Measurements from ENCODE around the gene ZNF69. TPM values are rescaled to one million over a fixed set of nuclear protein-coding genes. Genes with fewer than 3 reads are reported as not detected.
"Not testable (repeated sequence)": the region's sequence is repeated elsewhere in the genome, so short reads cannot be mapped to it uniquely, and the experiment has no call there.

The ZNF69 gene
- total RNA-seq, 6 experiments from 2014 or later, result 6.1 to 10.0 (median 9.2) TPM

DNA sequence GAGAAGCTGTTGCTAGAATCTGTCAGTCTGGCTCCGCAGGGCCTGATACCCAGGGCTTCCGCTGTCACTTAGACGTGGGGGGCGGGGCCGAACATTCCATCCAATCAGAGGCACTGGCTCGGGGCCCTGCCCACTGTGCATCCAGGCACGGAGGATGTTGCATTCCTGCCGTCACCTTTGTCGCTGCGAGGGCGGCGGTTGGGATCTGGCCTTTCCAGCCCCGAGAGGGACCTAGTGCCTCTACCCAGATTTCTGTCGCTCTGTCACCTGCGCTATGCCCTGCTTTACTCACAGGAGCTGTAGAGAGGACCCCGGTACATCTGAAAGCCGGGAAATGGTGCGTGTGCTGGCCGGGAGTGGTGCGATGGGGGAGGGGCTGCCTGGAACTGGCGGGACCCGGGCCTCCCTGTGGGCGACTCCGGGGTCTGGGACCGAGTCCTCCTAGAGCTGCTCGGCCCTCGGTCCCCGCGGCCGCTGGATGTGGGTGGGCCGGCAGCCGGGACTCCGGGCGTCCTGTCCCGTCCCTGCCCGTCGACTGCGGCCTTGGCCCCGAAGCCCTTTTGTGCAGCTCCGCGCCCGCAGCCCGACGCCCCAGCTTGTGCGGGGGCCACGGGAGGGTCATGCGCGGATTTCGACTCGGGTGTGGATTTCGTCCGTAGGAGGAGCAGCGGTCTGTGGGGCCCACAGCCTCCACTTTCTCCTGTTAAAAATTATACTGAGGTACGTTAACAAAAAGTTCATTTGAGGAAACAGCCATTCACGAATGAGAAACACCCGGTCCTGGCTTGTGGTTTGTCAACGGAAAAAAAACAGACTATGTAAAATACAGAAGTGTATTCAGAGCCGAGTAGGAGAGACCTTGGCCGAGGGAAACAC is 38.8 kb upstream of the ZNF69 start, which contains the start of gene ZNF439:
ZNF439 (plus strand) TSS at position 133 of the 876 bp plus-strand sequence; CDS start at position 275, 142 bp downstream.
- H3K4me3 ChIP-seq, result peak within 1 kb of the TSS; percentile 36 to 56 (median 55)
- peak within 1 kb of the TSS; percentile 8 to 62 (median 14) for H3K27ac ChIP-seq
- intact Hi-C loops (cut with DNase I), result no loop called here
- TF ChIP-seq, protein P1, sequence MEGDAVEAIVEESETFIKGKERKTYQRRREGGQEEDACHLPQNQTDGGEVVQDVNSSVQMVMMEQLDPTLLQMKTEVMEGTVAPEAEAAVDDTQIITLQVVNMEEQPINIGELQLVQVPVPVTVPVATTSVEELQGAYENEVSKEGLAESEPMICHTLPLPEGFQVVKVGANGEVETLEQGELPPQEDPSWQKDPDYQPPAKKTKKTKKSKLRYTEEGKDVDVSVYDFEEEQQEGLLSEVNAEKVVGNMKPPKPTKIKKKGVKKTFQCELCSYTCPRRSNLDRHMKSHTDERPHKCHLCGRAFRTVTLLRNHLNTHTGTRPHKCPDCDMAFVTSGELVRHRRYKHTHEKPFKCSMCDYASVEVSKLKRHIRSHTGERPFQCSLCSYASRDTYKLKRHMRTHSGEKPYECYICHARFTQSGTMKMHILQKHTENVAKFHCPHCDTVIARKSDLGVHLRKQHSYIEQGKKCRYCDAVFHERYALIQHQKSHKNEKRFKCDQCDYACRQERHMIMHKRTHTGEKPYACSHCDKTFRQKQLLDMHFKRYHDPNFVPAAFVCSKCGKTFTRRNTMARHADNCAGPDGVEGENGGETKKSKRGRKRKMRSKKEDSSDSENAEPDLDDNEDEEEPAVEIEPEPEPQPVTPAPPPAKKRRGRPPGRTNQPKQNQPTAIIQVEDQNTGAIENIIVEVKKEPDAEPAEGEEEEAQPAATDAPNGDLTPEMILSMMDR (IDR thresholded peaks at IDR 0.05), result no peak
- TF ChIP-seq POLR2A (IDR thresholded peaks at IDR 0.05), result no peak
- ATAC-seq (peak; percentile 92 to 99 (median 97)), DNase-seq (peak; percentile 82 to 87 (median 84))
- WGBS (ENCODE audit: insufficient coverage, low coverage, low lambda C conversion rate, missing lambda C conversion rate), result 2% methylated on average over 7 of the region's 59 CpGs
- no peaks in the 10 kb centered on the region for H3K9me3 ChIP-seq
- no peaks in the 10 kb centered on the region for H3K4me1 ChIP-seq
- no peaks in the 10 kb centered on the region for H3K36me3 ChIP-seq
- H3K27me3 ChIP-seq, result no peaks in the 10 kb centered on the region

DNA sequence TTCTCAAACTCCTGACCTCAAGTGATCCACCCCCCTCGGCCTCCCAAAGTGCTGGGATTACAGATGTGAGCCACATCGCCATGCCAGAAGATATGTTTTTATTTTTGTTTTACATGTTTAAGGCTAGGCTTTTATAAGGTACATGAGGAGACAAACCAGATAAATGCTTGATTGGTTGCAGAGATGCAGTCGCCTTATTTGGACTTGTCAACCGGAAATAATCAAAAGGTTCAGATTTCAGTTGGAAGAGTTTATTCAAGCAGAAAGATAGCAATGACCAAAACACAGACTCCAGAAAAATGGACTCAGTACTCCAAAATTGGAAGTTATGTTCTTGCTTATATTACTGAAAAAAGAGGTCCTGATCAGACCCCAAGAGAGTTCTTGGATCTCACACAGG is 37.3 kb upstream of the ZNF69 start:
- H3K4me3 ChIP-seq; ATAC-seq; H3K27me3 ChIP-seq; intact Hi-C loops (cut with DNase I); H3K9me3 ChIP-seq; DNase-seq; H3K4me1 ChIP-seq; H3K36me3 ChIP-seq; H3K27ac ChIP-seq: not testable (repeated sequence)
- WGBS (ENCODE audit: insufficient coverage, low coverage, low lambda C conversion rate, missing lambda C conversion rate), result 79% methylated on average over 4 of the region's 4 CpGs

DNA sequence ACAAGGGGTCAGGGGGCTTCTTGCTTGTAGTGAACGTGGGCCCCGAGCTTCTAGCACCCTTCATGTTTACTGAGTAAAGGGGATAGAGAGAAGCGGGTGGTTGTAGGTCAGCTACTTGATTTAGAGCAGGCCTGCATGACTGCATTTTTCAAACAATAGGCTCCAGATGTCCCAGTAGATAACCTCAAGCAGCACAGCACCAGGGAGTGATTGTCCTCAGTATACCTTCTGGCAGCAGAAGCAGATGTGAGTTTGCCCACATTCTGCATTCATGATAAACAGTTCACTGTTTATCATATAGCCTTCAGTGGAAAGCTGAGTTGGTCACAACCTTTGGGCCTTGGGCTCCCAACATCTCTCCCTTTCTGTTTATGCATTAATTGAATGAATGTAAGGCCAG is 34.2 kb upstream of the ZNF69 start:
- ATAC-seq, result no peak
- TF ChIP-seq POLR2A (IDR thresholded peaks at IDR 0.05), result no peak
- TF ChIP-seq, protein P1 (IDR thresholded peaks at IDR 0.05), result no peak
- no peaks in the 10 kb centered on the region for H3K9me3 ChIP-seq
- no peaks in the 10 kb centered on the region for H3K4me1 ChIP-seq
- no peak overlapping the region for H3K27ac ChIP-seq
- H3K27me3 ChIP-seq, result no peaks in the 10 kb centered on the region
- 70% methylated on average over 3 of the region's 3 CpGs for WGBS (ENCODE audit: insufficient coverage, low coverage, low lambda C conversion rate, missing lambda C conversion rate)
- H3K4me3 ChIP-seq, result no peak overlapping the region
- DNase-seq, result no peak
- intact Hi-C loops (cut with DNase I), result no loop called here
- H3K36me3 ChIP-seq, result no peaks in the 10 kb centered on the region

DNA sequence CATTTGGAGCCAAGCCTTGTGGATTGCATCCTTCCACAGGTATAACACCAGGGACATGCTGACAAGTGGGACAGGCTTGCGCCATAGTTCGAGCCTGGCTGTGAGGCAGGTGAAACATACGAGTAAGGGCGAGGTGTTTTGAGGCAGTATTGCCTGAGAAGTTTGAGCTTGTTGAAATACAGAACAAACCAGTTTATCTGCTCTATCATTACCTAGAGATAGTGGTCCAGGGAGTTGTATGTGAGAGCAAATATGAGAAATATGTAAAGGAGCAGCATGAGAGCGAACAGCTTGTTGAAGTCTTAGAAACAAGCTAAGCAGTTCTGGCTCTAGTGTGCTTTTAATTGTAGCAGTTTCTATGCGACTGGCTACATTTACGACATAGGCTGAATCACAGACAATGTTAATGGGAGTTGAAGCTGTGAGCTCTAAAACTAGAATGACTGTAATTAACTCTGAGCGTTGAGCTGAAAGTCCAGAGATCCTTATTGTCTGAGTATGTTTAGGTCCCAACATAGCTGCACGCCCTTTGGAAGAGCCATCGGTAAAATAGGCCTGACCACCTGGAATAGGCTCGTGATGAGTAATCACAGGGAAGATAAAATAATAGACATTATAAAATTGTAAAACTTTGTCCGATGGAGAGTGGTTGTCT is 30.9 kb upstream of the ZNF69 start:
- no peaks in the 10 kb centered on the region for H3K36me3 ChIP-seq
- no peak overlapping the region for H3K4me3 ChIP-seq
- H3K27me3 ChIP-seq, result no peaks in the 10 kb centered on the region
- TF ChIP-seq, protein P1 (IDR thresholded peaks at IDR 0.05), result no peak
- no peak for TF ChIP-seq POLR2A (IDR thresholded peaks at IDR 0.05)
- DNase-seq (no peak), ATAC-seq (no peak)
- H3K9me3 ChIP-seq, result no peaks in the 10 kb centered on the region
- no peaks in the 10 kb centered on the region for H3K4me1 ChIP-seq
- intact Hi-C loops (cut with DNase I), result no loop called here
- WGBS (ENCODE audit: insufficient coverage, low coverage, low lambda C conversion rate, missing lambda C conversion rate), result 80% methylated on average over 9 of the region's 12 CpGs
- H3K27ac ChIP-seq, result no peak overlapping the region

DNA sequence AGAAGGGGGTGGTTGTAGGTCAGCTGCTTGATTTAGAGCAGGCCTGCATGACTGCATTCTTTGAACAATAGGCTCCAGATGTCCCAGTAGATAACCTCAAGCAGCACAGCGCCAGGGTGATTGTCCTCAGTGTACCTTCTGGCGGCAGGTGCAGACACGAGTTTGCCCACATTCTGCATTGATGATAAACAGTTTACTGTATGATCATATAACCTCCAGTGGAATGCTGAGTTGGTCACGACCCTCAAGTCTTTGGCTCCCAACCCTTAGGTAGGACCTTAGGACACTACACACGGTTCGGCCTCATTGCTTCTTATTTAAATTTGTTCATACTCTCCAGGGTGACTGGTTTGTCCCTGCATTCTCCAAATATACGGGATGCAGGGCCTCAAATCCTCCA is 26.9 kb upstream of the ZNF69 start:
- intact Hi-C loops (cut with DNase I), result no loop called here
- H3K9me3 ChIP-seq, result peaks cover 0 to 4% (median 0%) of the 10 kb centered on the region in 4 donors

More for the DNA sequence above, 26.9 kb upstream of the ZNF69 start:
- 66% methylated on average over 4 of the region's 7 CpGs for WGBS (ENCODE audit: insufficient coverage, low coverage, low lambda C conversion rate, missing lambda C conversion rate)
- Histone ChIP-seq H3K4me1 (no peaks in the 10 kb centered on the region), H3K36me3 (no peaks in the 10 kb centered on the region), H3K27me3 (no peaks in the 10 kb centered on the region), H3K27ac (no peak overlapping the region), H3K4me3 (no peak overlapping the region)
- TF ChIP-seq, protein P1 (IDR thresholded peaks at IDR 0.05), result no peak
- TF ChIP-seq POLR2A (IDR thresholded peaks at IDR 0.05), result no peak
- no peak for ATAC-seq
- no peak for DNase-seq
